HG03565 (cell line): ENCODE data around the gene TGM3.

Experiments
- ATAC-seq: cut with Tn5 transposase; IDR thresholded peaks from one replicate; pipeline ENCODE4 v1.9.1; 2021; ENCODE audit warnings: mild to moderate bottlenecking, moderate library complexity; ENCODE audit not compliant: unreplicated experiment

TGM3 gene

DNA sequence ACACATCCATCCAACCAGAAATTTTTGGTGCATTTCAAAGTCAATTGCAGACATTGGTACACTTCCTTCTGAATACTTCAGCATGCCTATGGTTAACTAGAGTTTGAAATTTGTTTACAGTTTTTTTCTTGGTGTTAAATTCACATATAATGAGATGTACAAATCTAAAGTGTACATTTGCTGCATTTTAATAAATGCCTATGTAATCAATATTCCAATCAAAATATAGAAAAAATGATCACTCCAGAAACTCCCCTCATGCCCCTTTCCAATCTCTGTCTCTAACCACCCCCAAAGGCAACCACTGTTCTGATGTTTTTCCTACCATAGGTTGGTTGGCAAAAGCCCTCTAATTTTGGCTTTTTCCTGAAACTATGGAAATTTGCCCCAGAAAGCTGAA is 77.3 kb downstream of the TGM3 start:
- no peak for ATAC-seq

GRCh38 chr20:2374346-2375125 is 78.7 kb downstream of the TGM3 start:
- no peak for ATAC-seq

DNA sequence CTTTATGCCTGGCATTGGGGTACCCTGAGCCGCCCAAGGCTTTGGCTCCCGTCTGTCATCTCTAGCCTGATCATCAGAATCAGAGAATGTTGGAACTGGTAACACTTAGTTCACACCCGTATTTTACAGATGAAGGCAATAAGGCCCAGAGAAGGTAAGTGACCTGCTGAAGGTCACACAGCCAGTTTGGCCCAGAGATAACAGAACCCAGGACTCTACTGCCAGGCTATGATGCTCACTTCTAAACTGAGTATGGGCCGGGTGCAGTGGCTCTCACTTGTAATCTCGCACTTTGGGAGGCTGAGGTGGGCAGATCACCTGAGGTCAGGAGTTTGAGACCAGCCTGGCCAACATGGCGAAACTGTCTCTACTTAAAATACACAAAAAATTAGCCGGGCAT is 83.1 kb downstream of the TGM3 start:
- no peak for ATAC-seq

GRCh38 chr20:2379511-2380229 is 83.9 kb downstream of the TGM3 start:
- no peak for ATAC-seq

DNA sequence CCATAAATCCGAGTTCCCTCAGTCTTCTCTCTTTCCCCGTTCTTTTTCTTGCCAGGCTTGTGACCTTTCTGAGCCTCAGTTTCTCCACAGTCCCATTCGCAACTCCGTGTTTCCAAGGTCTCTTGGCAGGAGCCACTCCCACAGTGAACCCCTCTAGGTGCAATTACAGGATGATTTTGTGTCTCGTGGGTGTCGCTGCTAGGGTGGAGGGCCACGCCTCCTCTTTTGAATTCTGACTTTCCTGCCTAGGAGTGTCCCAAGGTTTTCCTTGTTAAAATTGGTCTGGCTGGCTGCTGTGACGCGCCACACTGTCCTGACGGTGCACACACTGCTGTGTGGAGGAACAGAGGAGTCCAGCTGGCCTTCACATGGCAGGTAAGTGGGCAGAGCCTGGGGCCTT is 84.8 kb downstream of the TGM3 start, which contains the start of gene TGM6:
TSS of gene TGM6 (plus strand) at position 301 of the 400 bp plus-strand sequence. CDS start at position 369, 68 bp downstream.
- ATAC-seq = no peak

DNA sequence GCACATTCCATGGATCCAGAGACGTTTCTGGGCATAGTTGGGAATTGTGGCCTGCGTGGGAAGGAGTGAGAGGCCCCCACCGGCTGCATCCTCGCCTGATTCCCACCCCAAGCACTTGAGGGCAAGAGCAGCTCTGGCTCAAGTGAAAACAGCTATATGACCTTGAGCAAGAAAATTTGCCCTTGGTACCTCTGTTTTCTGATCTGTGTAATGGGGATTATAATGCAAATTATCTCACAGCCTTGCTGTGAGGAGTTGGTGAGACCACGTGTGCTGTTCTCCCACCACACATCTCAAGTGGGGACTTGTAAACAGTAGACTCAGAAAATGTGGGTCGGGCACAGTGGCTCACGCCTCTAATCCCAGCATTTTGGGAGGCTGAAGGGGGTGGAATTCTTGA is 85.5 kb downstream of the TGM3 start:
- ATAC-seq = no peak

- no peak for ATAC-seq
Observed at GRCh38 chr20:2382833-2383232, 87.0 kb downstream of the TGM3 start.

- no peak for ATAC-seq
Observed at GRCh38 chr20:2385026-2385425, 89.2 kb downstream of the TGM3 start.

GRCh38 chr20:2385496-2385895 is 89.7 kb downstream of the TGM3 start:
- no peak for ATAC-seq

DNA sequence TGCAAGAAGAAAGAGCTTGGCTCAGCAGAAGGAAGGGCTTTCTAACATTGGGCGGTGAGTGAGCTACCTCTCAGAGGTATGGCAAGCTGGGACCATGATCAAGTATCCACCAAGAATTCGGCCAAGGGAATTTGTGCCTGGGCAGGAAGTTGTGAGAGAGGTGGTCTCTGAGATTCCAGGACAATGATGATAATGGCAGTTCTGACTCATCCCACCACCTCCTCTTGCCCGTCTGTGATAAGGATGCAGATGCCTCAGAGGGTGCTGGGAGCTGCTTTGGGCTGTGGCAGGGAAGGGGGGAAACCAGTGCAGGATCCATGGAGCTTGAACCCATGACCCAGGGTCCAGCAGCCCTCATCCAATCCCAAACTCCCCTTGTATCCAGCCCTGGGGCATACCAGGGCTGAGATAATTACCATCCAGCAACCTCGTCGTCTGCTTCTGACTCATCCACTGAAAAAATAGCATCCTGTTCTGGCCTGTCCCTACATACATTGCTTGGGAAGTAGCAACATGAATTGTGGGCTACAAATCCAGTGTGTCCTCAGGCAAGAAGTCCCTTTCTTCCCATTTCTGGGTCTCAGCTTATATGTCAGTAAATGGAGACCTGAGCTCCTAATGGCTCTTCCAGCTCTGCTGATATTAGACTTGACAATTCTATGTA is 90.8 kb downstream of the TGM3 start:
- no peak for ATAC-seq

DNA sequence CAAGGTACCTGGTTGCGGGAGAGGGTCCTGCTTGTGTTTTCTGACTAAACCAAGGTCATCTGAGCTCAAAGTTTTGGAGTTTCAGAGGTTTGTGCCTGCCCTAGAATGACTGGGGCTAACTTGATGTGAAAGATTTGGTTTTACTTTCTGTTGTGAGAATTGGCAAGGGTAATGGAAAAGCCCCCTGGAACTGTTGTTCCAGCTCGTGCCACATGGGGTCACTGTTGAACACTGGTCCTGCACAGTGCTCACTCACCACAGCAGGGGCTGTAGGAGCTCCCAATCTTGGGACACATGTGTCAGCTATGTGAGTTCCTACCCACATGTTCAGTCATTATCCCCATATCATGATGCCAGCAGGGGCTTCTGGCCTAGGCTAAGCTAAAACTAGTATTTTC is 91.4 kb downstream of the TGM3 start:
- no peak for ATAC-seq

GRCh38 chr20:2387580-2387979 is 91.8 kb downstream of the TGM3 start:
- ATAC-seq = no peak
